B cell (primary cell): Measurements from ENCODE around the gene MYEF2. TPM values are rescaled to one million over a fixed set of nuclear protein-coding genes. Genes with fewer than 3 reads are reported as not detected.

Experiments
- ATAC-seq: fragments of 200-7000 bp; cut with Tn5 transposase; one replicate; pipeline ENCODE4 v1.10.0; 2021; ENCODE audit warnings: low read depth, mild to moderate bottlenecking, moderate number of reproducible peaks, moderate library complexity
- CTCF ChIA-PET: fragments of 350-600 bp; sonication (Branson Sonifier 250); formaldehyde crosslinking; loops from one replicate; lab custom pipeline; 2021; ENCODE audit warnings: antibody characterized with exemption, inconsistent platforms; lab: Charles Lee
- POLR2A ChIA-PET: fragments of 350-600 bp; sonication (Branson Sonifier 250); formaldehyde crosslinking; loops from one replicate; lab custom pipeline; 2021; ENCODE audit warnings: antibody characterized with exemption; lab: Charles Lee
- DNase-seq: peaks from one replicate; pipeline ENCODE4 v3.0.0; 2013
- H2AFZ ChIP-seq: 2 replicates; pipeline ENCODE4 v1.6.1; 2012; ENCODE audit warnings: mild to moderate bottlenecking, low read depth, low read length; ENCODE audit not compliant: insufficient read depth, poor library complexity, severe bottlenecking
- H3K27ac ChIP-seq, 2 donors: 1 replicate in 1 of 2; 2 replicates in 1 of 2; pipeline ENCODE4 v1.5.1; 2012 to 2013; ENCODE audit warnings: low read length in 2 of 2, mild to moderate bottlenecking in 2 of 2, moderate library complexity in 1 of 2
- H3K27me3 ChIP-seq, 4 experiments: fragments of 200-600 bp in 1 of 4; sonication (generic) in 1 of 4; replicated peaks in 1 of 4; 1 replicate in 2 of 4; 2 replicates in 2 of 4; pipeline versions ENCODE4 v1.6.1 to v1.7.0; 2013 to 2016; ENCODE audit warnings: low read length in 3 of 4, mild to moderate bottlenecking in 2 of 4, mixed read lengths in 1 of 4, moderate library complexity in 1 of 4; ENCODE audit not compliant: insufficient read depth in 4 of 4, control insufficient read depth in 3 of 4; ENCODE audit errors: control extremely low read depth in 1 of 4
- H3K36me3 ChIP-seq, 2 experiments: replicated peaks in 1 of 2; 1 replicate in 1 of 2; 2 replicates in 1 of 2; pipeline versions ENCODE4 v1.6.1 to v1.7.1; 2013; ENCODE audit warnings: low read length in 1 of 2; ENCODE audit not compliant: insufficient read depth in 2 of 2, control insufficient read depth in 1 of 2; ENCODE audit errors: control extremely low read depth in 1 of 2, extremely low read depth in 1 of 2
- H3K4me1 ChIP-seq, 2 donors: fragments of 200-600 bp in 1 of 2; sonication (generic) in 1 of 2; 1 replicate in 1 of 2; 2 replicates in 1 of 2; pipeline versions ENCODE4 v1.5.1 to v1.6.1; 2013 to 2017; ENCODE audit warnings: low read length in 2 of 2; ENCODE audit not compliant: control insufficient read depth in 2 of 2, insufficient read depth in 2 of 2
- H3K4me2 ChIP-seq: replicated peaks from 2 replicates; pipeline ENCODE3; 2012; ENCODE audit warnings: mild to moderate bottlenecking, low read depth, low read length; ENCODE audit not compliant: poor library complexity, severe bottlenecking
- H3K4me3 ChIP-seq, 5 experiments: fragments of 200-600 bp in 1 of 5; sonication (generic) in 1 of 5; 1 replicate in 3 of 5; 2 replicates in 2 of 5; pipeline versions ENCODE4 v1.5.1 to v1.7.0; 2011 to 2016; ENCODE audit warnings: low read length in 4 of 5, mild to moderate bottlenecking in 4 of 5, low read depth in 2 of 5, control low read depth in 1 of 5, moderate library complexity in 1 of 5; ENCODE audit not compliant: insufficient read depth in 1 of 5; ENCODE audit errors: control extremely low read depth in 1 of 5, extremely low read depth in 1 of 5
- H3K79me2 ChIP-seq: fragments of 200-600 bp; sonication (generic); one replicate; pipeline ENCODE4 v1.6.0; 2016; ENCODE audit warnings: low read length; ENCODE audit not compliant: control insufficient read depth, insufficient read depth
- H3K9ac ChIP-seq: fragments of 200-600 bp; sonication (generic); 2 replicates; pipeline ENCODE4 v1.6.1; 2017; ENCODE audit warnings: mild to moderate bottlenecking, low read length, moderate library complexity
- H3K9me3 ChIP-seq, 3 donors: one replicate each; pipeline versions ENCODE4 v1.6.1 to v1.7.1; 2013; ENCODE audit warnings: low read length in 2 of 3; ENCODE audit not compliant: control insufficient read depth in 2 of 3, insufficient read depth in 1 of 3; ENCODE audit errors: control extremely low read depth in 1 of 3
- H4K20me1 ChIP-seq: 2 replicates; pipeline ENCODE4 v1.6.0; 2012; ENCODE audit warnings: mild to moderate bottlenecking, low read length; ENCODE audit not compliant: insufficient read depth, control insufficient read depth, poor library complexity, severe bottlenecking
- H3K27ac Mint-ChIP-seq: one replicate; pipeline ENCODE4 v1.8.0; 2021; ENCODE audit warnings: mixed read lengths
- H3K27me3 Mint-ChIP-seq: one replicate; pipeline ENCODE4 v1.8.0; 2021; ENCODE audit warnings: mixed read lengths
- H3K4me1 Mint-ChIP-seq: one replicate; pipeline ENCODE4 v1.8.0; 2021; ENCODE audit warnings: mixed read lengths
- H3K4me3 Mint-ChIP-seq: one replicate; pipeline ENCODE4 v1.8.0; 2021; ENCODE audit warnings: mixed read lengths
- H3K9me3 Mint-ChIP-seq: one replicate; pipeline ENCODE4 v1.8.0; 2022; ENCODE audit warnings: mixed read lengths; ENCODE audit not compliant: insufficient read depth
- EZH2 ChIP-seq: IDR thresholded peaks from 2 replicates; pipeline ENCODE4 v1.6.1; 2012; ENCODE audit warnings: borderline replicate concordance, low read depth, mild to moderate bottlenecking, moderate library complexity, low read length; ENCODE audit not compliant: insufficient read depth, poor library complexity, severe bottlenecking
- WGBS: methylation state at CpG from one replicate; pipeline ENCODE4 v1.1.5; 2013; ENCODE audit warnings: missing lambda C conversion rate; ENCODE audit not compliant: insufficient coverage; 5-methylcytosine and 5-hydroxymethylcytosine counted together
- intact Hi-C: fragments of 100-400 bp; cut with micrococcal nuclease; formaldehyde crosslinking; loops from one replicate; pipeline ENCODE4 v1.10.0; 2022
- polyA plus RNA-seq: library from polyadenylated mRNA; depleted of rRNA; stranded (reverse); fragments of >200 nt; gene quantifications from 2 replicates; pipeline ENCODE4 v1.2.3, GENCODE V29; 2012
- total RNA-seq, 2 donors: library from RNA; stranded (reverse); fragments of 120-200 nt in 1 of 2; gene quantifications; 1 replicate in 1 of 2; 2 replicates in 1 of 2; pipeline versions ENCODE4 v1.2.3 to v1.2.4, GENCODE V29; 2013 to 2022
- TF ChIP-seq, protein P1 (sequence below): fragments of 200-600 bp; IDR thresholded peaks from one replicate; pipeline ENCODE4 v1.8.0; 2022; ENCODE audit warnings: antibody characterized with exemption, mild to moderate bottlenecking

MYEF2 gene
- total and polyA plus RNA-seq, 2 donors (not counting 1 experiment from before 2014, with no cell fraction given) = 3.9 to 34.3 TPM

DNA sequence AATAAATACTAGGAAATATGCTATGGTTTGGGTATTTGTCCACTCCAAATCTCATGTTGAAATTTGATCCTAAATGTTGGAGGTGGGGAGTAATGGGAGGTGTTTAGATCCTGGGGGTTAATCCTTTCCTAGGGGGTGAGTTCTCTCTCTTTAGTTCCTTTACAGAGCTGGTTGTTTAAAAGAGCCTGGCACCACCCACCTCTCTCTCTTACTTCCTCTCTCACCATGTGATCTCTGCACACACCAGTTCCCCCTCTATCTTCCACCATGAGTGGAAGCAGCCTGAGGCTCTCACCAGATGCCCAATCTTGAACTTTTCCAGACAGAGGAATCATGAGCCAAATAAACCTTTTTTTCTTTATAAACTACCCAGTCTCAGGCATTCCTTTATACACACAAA is 46.8 kb downstream of the MYEF2 start:
- DNase-seq = no peak
- intact Hi-C loops = no loop called here
- Histone ChIP-seq H3K27me3 (no peaks in the 10 kb centered on the region), H4K20me1 (no peaks in the 10 kb centered on the region), H3K9me3 (no peaks in the 10 kb centered on the region), H3K4me2 (no peak overlapping the region), H3K4me3 (no peak overlapping the region), H3K9ac (no peak overlapping the region), H3K36me3 (no peaks in the 10 kb centered on the region), H2AFZ (no peak overlapping the region), H3K79me2 (no peaks in the 10 kb centered on the region), H3K4me1 (no peaks in the 10 kb centered on the region), H3K27ac (no peak overlapping the region)
- no peak overlapping the region for H3K4me3 Mint-ChIP-seq
- no peak for ATAC-seq
- ChIA-PET POLR2A (no interaction called here), CTCF (no interaction called here)
- H3K4me1 Mint-ChIP-seq = no peaks in the 10 kb centered on the region
- H3K9me3 Mint-ChIP-seq = no peaks in the 10 kb centered on the region
- no peak overlapping the region for H3K27ac Mint-ChIP-seq
- no peak for TF ChIP-seq EZH2
- TF ChIP-seq, protein P1, sequence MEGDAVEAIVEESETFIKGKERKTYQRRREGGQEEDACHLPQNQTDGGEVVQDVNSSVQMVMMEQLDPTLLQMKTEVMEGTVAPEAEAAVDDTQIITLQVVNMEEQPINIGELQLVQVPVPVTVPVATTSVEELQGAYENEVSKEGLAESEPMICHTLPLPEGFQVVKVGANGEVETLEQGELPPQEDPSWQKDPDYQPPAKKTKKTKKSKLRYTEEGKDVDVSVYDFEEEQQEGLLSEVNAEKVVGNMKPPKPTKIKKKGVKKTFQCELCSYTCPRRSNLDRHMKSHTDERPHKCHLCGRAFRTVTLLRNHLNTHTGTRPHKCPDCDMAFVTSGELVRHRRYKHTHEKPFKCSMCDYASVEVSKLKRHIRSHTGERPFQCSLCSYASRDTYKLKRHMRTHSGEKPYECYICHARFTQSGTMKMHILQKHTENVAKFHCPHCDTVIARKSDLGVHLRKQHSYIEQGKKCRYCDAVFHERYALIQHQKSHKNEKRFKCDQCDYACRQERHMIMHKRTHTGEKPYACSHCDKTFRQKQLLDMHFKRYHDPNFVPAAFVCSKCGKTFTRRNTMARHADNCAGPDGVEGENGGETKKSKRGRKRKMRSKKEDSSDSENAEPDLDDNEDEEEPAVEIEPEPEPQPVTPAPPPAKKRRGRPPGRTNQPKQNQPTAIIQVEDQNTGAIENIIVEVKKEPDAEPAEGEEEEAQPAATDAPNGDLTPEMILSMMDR = no peak
- H3K27me3 Mint-ChIP-seq = no peaks in the 10 kb centered on the region

DNA sequence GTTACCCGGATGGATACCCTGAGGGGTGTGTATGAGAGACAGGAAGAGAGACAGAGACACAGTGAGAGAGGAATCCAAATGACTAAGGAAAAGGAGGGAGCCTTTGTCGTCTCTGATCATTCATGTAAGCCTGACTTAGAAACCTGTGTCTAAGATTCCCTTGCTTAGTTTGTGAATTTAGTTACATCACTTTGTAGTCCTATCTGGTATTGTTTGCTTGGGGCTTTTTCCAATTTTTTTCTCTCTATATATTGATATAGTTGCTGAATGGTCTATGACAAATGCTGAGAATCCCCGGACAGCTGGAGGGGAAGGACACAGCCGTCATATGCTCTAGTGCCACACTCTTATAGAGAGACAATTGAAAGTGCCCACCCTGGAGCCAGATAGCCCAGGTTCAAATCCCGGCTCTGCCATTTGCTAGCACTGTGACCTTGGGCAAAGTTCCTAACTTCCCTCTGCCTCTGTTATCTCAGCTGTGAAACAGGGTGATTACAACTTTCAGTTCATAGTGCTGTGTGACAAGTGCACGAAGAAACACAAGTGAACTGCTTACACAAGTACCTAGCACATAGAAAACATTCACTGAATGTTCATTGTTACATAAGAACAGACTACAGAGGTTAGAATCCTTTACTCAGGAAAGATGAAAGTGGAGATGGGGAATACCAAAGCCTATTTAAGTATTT is 51.3 kb downstream of the MYEF2 start:
- CTCF ChIA-PET = no interaction called here
- WGBS = 86% methylated on average over 1 of the region's 6 CpGs

More for the DNA sequence above, 51.3 kb downstream of the MYEF2 start:
- no peak for TF ChIP-seq EZH2
- TF ChIP-seq, protein P1 = no peak
- Histone ChIP-seq H3K4me2 (no peak overlapping the region), H3K36me3 (no peaks in the 10 kb centered on the region), H3K9me3 (no peaks in the 10 kb centered on the region), H3K4me3 (no peak overlapping the region), H3K9ac (no peak overlapping the region), H4K20me1 (no peaks in the 10 kb centered on the region), H3K4me1 (no peaks in the 10 kb centered on the region), H3K27me3 (no peaks in the 10 kb centered on the region), H3K27ac (no peak overlapping the region), H2AFZ (no peak overlapping the region), H3K79me2 (no peaks in the 10 kb centered on the region)
- no peak for ATAC-seq
- no peaks in the 10 kb centered on the region for H3K9me3 Mint-ChIP-seq
- H3K27me3 Mint-ChIP-seq = peaks cover 4% of the 10 kb centered on the region
- intact Hi-C loops = no loop called here
- DNase-seq = no peak
- POLR2A ChIA-PET = no interaction called here
- no peak overlapping the region for H3K4me3 Mint-ChIP-seq
- H3K4me1 Mint-ChIP-seq = no peaks in the 10 kb centered on the region
- no peak overlapping the region for H3K27ac Mint-ChIP-seq
